ENCODE data around the gene TCF4. TPM values are rescaled to one million over a fixed set of nuclear protein-coding genes. Genes with fewer than 3 reads are reported as not detected.

TCF4 gene
- total and polyA plus RNA-seq, 8 donors = 5.1 to 187 (median 39.9) TPM

GRCh38 chr18:55296778-55297177 is 291.2 kb downstream of the TCF4 start:
- no peaks in the 10 kb centered on the region for H3K9me3 ChIP-seq
- no peaks in the 10 kb centered on the region for H3K36me3 ChIP-seq
- intact Hi-C loops (cut with DNase I; ENCODE audit: low total_unique reads) = no loop called here
- no peak overlapping the region for H3K4me3 ChIP-seq
- TF ChIP-seq POLR2AphosphoS5 (IDR thresholded peaks at IDR 0.05) (no peak), EP300 (IDR thresholded peaks at IDR 0.05) (no peak), POLR2A (IDR thresholded peaks at IDR 0.05) (no peak), CTCF (IDR thresholded peaks at IDR 0.05) (no peak)
- H3K27ac ChIP-seq = no peak overlapping the region
- peaks cover 0 to 9% (median 0%) of the 10 kb centered on the region in 4 donors for H3K4me1 ChIP-seq
- WGBS, 5 donors = 68 to 81% (median 76%) methylated on average over 3 of the region's 3 CpGs
- no peak for DNase-seq
- H3K27me3 ChIP-seq = no peaks in the 10 kb centered on the region

- Histone ChIP-seq H3K9me3 (no peaks in the 10 kb centered on the region), H3K4me3 (no peak overlapping the region), H3K36me3 (no peaks in the 10 kb centered on the region), H3K4me1 (peaks cover 0 to 7% (median 0%) of the 10 kb centered on the region in 4 donors), H3K27me3 (no peaks in the 10 kb centered on the region), H3K27ac (no peak overlapping the region)
- no peak for DNase-seq
- intact Hi-C loops (cut with DNase I; ENCODE audit: low total_unique reads) = no loop called here
- WGBS, 5 donors = 85 to 94% (median 92%) methylated on average over 2 of the region's 2 CpGs
- TF ChIP-seq POLR2AphosphoS5 (IDR thresholded peaks at IDR 0.05) = no peak
- TF ChIP-seq EP300 (IDR thresholded peaks at IDR 0.05) = no peak
- TF ChIP-seq CTCF (IDR thresholded peaks at IDR 0.05) = no peak
- TF ChIP-seq POLR2A (IDR thresholded peaks at IDR 0.05) = no peak
Measured at GRCh38 chr18:55296115-55296514, 291.9 kb downstream of the TCF4 start.

- H3K27ac ChIP-seq = no peak overlapping the region
- H3K4me3 ChIP-seq = no peak overlapping the region
- no peaks in the 10 kb centered on the region for H3K36me3 ChIP-seq
- intact Hi-C loops (cut with DNase I; ENCODE audit: low total_unique reads) = no loop called here
- no peaks in the 10 kb centered on the region for H3K9me3 ChIP-seq
- DNase-seq = no peak
- peaks cover 0 to 13% (median 4%) of the 10 kb centered on the region in 4 donors for H3K4me1 ChIP-seq
- TF ChIP-seq CTCF (IDR thresholded peaks at IDR 0.05) = no peak
- TF ChIP-seq POLR2A (IDR thresholded peaks at IDR 0.05) = no peak
- TF ChIP-seq EP300 (IDR thresholded peaks at IDR 0.05) = no peak
- no peak for TF ChIP-seq POLR2AphosphoS5 (IDR thresholded peaks at IDR 0.05)
- H3K27me3 ChIP-seq = no peaks in the 10 kb centered on the region
- 89 to 95% (median 93%) methylated on average over 2 of the region's 2 CpGs for WGBS, 5 donors
Measured at GRCh38 chr18:55290898-55291297, 297.1 kb downstream of the TCF4 start.

GRCh38 chr18:55289775-55290174 is 298.2 kb downstream of the TCF4 start:
- TF ChIP-seq POLR2A (IDR thresholded peaks at IDR 0.05) (no peak), EP300 (IDR thresholded peaks at IDR 0.05) (no peak), POLR2AphosphoS5 (IDR thresholded peaks at IDR 0.05) (no peak), CTCF (IDR thresholded peaks at IDR 0.05) (no peak)
- H3K36me3 ChIP-seq = no peaks in the 10 kb centered on the region
- no peak for DNase-seq
- no peak overlapping the region for H3K4me3 ChIP-seq
- H3K9me3 ChIP-seq = no peaks in the 10 kb centered on the region
- intact Hi-C loops (cut with DNase I; ENCODE audit: low total_unique reads) = no loop called here
- 52 to 65% (median 65%) methylated on average over 2 of the region's 2 CpGs for WGBS, 5 donors
- peaks cover 0 to 13% (median 4%) of the 10 kb centered on the region in 4 donors for H3K4me1 ChIP-seq
- no peaks in the 10 kb centered on the region for H3K27me3 ChIP-seq
- no peak overlapping the region for H3K27ac ChIP-seq

Measured in stomach (tissue), 9 donors.